ENCODE measurements around the gene PSTK. TPM values are rescaled to one million over a fixed set of nuclear protein-coding genes. Genes with fewer than 3 reads are reported as not detected.
A peak's percentile ranks its signal among the peaks of the same experiment; 100 is the strongest.

The PSTK gene
- total and polyA plus RNA-seq, 9 of the 15 experiments (the other 6 are each of a cell fraction or from before 2014, with no cell fraction given) = 13.2 to 49.7 (median 18.9) TPM

GRCh38 chr10:122980209-122981065, at the start of gene PSTK (continued):
- TF ChIP-seq HNRNPUL1 (IDR thresholded peaks at IDR 0.05; ENCODE audit: low read length) (no peak), ZNF695 (CRISPR knock-in tag; IDR thresholded peaks at IDR 0.05) (no peak), ILF3 (IDR thresholded peaks at IDR 0.05; ENCODE audit: borderline replicate concordance) (no peak), EP300 (IDR thresholded peaks at IDR 0.05; ENCODE audit: low read length) (no peak; the same call in 1 of the 2 replicates), NCOR1 (IDR thresholded peaks at IDR 0.05) (no peak), KLF6 (CRISPR knock-in tag; IDR thresholded peaks at IDR 0.05; ENCODE audit: borderline replicate concordance) (no peak), ZBTB8A (IDR thresholded peaks at IDR 0.05; ENCODE audit: partially characterized antibody) (no peak), E4F1 (CRISPR knock-in tag; IDR thresholded peaks at IDR 0.05; ENCODE audit: borderline replicate concordance) (no peak), HNRNPK (IDR thresholded peaks at IDR 0.05; ENCODE audit: low read depth, low read length, poor library complexity, severe bottlenecking) (no peak), ZBED1 (IDR thresholded peaks at IDR 0.05) (no peak), TSHZ1 (CRISPR knock-in tag; IDR thresholded peaks at IDR 0.05) (no peak), ZNF408 (CRISPR knock-in tag; IDR thresholded peaks at IDR 0.05; ENCODE audit: low read depth) (no peak), ZNF121 (CRISPR knock-in tag; conservative IDR thresholded peaks at IDR 0.05) (no peak), ELK3 (CRISPR knock-in tag; IDR thresholded peaks at IDR 0.05) (no peak), RAD51 (IDR thresholded peaks at IDR 0.05; ENCODE audit: borderline replicate concordance, low read depth) (no peak), KLF1 (tag; IDR thresholded peaks at IDR 0.05) (no peak), U2AF2 (optimal IDR thresholded peaks at IDR 0.05; ENCODE audit: low read depth, low read length) (no peak), TSC22D4 (tag; IDR thresholded peaks at IDR 0.05) (no peak), HLTF (IDR thresholded peaks at IDR 0.05) (no peak; the same call in 1 of the 2 replicates), SMARCC2 (IDR thresholded peaks at IDR 0.05; ENCODE audit: low read depth) (no peak), YBX1 (IDR thresholded peaks at IDR 0.05) (no peak), BCOR (IDR thresholded peaks at IDR 0.05) (no peak), MBD2 (IDR thresholded peaks at IDR 0.05; ENCODE audit: borderline replicate concordance, low read depth) (peak; percentile 35; the same call in 1 of the 2 replicates), ZNF79 (CRISPR knock-in tag; IDR thresholded peaks at IDR 0.05; ENCODE audit: low read depth) (no peak)

All from K562 (cell line).